GM19324 (cell line): ENCODE data around the gene CCDC197.

Experiments used
- ATAC-seq: cut with Tn5 transposase; IDR thresholded peaks from one replicate; pipeline ENCODE4 v1.9.1; 2021; ENCODE audit warnings: mild to moderate bottlenecking, moderate library complexity; ENCODE audit not compliant: unreplicated experiment, low FRiP score

Gene CCDC197

DNA sequence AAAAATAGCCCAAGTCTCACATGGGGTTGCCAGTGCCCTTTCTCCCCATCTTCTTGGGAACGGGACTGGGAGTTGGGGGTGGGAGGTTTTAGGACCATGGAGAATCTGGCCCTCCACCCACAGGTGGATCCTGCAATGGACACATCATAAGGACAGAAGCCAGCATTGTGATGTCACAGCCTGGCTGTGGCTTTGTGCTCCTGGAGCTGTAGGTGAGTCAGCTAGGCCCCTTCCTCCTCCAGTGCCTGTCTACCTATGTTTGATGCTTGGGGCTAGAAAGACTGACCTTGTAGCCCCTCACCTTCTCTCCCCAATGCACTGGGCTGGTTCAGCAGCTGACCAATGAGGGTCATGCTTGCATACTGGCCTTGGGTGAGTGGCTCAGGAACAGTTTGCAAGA is at the start of gene CCDC197:
Gene CCDC197, plus strand, starts transcription at position 220 of the 400 bp plus-strand sequence. CDS start 831 bp downstream, outside the sequence.
- ATAC-seq, result no peak

DNA sequence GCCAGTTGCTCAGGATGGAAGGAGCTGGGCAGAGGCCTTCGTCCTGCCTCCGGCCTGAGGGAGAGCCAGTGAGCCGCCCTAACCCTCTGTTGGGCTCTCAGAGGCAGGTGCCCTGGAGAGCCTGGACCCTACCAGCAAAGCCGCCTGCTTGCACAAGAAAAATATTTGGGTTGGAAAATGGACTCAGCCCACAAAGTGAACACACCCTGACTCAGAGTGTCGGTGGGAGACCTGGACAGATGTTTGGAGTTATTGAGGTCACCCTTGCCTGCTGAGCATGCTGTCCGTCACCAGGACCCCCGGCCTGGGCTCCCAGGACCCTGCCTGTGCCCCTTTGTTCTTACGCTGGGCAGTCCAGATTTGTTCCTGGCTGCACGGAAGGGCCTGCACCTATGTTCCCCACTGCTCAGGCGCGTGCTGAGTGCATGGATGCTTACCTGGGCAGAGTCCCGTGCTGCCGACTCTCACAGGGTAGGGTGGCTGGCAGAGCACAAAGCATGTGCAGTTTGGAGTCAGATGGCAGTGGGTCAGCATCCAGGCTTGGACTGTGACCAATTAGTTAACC is 47.5 kb upstream of the CCDC197 start:
- no peak for ATAC-seq

DNA sequence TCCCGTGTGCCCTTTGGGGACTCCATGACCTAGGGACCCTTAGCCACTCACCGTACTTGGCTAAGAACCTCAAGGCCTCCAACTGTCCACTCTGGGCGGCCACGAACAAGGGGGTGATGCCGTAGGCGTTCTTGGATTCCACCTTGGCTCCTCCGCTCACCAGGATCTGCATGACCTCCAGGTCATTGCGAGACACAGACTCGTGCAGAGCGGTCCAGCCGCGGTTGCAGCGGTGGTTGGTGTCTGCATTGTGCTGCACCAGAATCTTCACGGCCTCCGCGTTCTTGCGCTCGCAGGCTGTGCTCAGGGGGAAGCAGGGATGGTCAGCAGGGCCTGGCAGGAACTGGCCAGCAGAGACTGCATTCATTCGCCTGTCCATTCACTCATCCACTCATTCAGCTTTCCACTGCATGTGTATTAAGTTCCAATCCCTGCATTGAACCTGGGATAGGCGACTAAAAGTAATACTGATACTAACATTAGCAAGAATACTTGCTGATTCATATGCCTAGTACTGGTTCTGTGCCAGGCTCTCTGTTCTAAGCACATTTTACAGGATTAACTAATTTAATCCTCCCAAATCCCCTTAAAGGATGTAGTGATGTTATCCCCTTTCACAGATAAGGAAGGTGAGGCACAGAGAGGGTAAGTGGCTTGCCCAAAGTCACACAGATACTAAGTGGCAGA is 46.0 kb upstream of the CCDC197 start:
- ATAC-seq, result no peak

DNA sequence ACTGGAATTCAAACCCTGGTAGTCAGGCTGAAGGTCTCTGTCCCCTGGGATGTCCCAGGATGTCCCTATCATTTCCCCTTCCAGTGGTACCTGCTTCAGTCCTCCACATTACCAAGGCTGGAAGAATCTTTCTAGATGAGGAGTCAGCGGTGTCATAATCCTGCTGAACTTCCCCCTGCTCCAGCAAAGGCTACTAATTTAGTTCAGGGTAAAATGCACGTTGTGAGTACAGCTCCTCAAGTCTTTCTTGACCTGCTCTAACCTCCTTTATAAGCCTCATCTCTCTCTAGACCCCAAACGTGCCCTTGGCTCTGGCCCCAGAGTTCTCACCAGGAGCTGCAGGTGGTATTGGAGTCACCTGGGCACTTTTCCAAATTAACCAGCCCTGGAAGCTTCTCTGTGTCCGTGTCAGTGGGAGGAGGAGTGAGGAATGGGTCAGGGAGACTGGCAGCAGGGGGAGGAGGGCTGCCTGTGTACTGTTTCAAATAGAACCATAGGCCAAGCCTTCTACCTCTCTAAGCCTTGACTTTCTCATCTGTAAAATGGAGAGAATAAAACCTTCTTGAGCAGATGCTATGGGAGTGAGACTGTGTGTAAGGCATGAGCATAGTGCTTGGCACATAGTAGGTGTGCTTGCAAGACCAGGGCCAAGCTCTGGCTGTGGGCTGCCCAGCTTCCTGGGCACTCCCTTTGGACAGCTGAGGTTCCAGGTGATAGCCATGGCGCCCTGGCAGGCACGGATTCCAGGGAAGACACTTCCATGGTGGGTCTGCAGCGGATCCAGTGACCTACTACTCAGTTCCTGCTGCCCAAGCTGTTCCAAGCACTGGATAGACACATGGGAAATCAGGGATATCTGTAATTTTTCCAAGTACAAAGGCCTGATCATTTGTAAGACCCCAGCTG is 45.2 kb upstream of the CCDC197 start:
- ATAC-seq, result no peak

DNA sequence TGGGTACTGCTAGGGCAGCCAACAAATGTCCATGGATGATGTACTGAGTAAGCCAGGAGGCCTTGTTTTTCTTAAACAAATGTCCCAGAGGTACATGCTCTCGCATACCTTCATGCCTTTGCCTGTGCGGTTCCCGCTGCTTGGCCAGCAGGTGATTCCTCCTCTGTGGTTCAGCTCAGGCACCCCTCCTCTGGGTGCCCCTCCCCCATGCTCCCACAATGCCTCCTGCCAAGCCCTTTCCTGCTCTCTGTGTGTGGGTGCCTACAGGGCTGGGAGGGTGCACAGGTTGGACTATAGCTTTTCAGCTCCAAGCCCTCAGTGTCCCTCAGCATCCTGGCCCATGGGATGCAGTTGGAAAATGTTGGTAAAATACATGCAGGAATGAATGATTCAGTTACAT is 44.3 kb upstream of the CCDC197 start:
- no peak for ATAC-seq

DNA sequence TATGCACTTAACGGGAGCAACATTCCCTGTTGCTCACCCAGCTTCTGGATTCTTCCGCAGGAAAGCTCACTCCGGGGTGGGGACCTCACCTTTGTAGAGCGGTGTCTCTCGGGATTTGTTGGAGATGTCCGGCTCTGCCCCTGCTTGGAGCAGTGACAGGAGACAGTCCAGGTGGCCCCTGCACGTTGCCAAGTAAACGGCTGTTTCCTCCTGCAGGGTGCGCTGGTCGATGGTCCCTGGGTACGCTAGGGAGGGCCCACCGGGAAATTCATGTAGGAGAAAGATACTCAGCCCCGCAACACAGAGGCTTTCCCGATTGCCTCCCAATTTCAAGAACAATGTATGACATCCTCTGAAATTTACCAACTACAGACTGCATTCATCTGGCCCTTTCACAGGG is 43.8 kb upstream of the CCDC197 start:
- ATAC-seq, result no peak

DNA sequence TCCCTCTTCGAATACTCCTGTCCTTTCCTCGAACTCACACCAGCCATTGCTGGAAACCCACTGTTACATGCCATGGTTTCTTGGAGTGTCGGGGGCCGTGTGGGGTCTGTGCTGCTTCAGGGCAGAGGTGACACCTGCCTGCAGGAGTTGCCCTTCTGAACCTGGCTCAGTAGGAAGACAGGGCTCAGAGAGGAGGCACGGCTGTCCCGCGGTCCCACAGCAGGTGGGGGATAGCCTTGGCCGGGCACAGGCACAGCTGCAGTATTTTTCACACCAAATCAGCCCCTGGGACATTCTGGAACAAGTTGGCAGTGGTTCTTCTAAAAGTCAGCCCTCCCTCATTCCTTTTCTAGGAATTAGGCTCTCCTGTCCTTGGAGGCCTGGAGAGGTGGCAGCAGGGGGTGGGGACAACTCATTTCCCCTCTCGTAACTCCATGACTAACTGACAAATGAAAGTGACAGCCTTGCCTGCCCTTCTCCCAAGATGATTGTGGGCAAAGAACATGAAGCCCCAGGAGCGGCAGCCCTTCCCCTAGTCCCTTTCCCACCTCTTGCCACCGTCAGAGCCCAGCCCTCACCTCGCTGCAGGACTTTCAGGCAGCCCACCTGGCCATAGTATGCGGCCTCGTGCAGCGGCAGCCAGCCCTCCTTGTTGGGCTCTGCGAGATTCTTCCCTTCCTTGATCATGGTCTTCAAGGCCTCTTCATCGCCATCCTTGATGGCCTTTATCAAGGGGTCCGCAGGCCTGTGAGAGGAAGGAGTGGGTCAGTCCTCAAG is 43.2 kb upstream of the CCDC197 start:
- no peak for ATAC-seq

DNA sequence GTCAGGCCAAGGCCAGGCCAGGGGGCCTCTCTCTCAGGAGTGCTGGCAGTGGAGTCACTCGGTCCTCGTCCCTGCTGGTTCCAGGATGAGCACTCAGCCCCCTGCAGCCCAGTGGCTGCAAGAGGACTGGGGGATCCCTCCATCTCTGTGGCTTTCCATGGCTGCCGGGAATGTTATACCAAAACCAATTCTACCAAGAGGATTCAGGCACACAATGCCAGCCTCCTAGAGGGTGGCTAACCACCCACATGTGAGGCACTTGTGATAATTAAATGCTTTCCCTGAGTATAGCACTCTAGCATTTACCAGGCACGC is 42.6 kb upstream of the CCDC197 start:
- no peak for ATAC-seq

DNA sequence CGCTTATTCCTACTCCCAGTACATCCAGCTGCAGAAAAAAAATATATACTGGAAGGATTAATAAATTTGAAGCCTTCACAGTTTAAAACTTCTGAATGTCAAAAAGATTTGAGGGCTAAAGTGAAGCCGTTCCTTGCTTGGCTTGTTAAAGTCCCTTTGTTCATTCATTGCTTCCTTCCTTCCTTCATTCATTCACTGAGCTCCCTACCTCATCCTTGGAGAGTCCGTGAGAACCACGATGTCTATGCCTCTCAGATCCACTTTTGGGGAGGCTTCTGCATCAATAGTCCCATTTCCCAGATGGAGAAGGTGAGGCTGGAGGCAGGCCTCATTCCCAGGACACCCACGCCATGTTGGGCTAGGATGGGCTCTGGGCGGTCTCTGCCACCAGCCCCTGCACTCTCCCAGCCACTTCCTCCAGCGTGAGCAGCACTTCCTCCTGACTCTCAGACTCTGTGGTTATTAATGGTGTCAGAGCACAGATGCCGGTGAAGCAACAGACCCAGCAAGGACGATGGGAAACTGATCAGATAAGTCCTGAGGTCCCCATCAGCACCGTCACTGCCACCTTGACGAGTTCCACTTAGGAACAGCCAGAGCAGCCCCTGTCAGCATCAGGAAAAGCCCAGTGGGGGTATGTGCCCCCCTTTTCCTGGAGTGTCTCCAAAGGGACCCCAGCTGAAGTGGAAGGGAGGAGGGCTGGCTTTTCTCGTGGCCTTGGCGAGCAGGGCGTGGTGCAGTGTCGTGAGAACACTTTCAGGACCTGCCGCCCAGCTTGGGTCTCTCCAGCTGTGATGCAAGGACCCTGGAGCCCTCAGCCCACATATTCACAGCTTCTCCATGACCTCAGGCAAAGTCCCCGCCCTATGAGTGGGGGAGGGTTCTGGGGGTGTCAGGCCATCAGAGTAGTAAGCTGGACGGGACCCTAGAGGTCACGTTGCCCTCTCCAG is 41.9 kb upstream of the CCDC197 start:
- ATAC-seq, result no peak

DNA sequence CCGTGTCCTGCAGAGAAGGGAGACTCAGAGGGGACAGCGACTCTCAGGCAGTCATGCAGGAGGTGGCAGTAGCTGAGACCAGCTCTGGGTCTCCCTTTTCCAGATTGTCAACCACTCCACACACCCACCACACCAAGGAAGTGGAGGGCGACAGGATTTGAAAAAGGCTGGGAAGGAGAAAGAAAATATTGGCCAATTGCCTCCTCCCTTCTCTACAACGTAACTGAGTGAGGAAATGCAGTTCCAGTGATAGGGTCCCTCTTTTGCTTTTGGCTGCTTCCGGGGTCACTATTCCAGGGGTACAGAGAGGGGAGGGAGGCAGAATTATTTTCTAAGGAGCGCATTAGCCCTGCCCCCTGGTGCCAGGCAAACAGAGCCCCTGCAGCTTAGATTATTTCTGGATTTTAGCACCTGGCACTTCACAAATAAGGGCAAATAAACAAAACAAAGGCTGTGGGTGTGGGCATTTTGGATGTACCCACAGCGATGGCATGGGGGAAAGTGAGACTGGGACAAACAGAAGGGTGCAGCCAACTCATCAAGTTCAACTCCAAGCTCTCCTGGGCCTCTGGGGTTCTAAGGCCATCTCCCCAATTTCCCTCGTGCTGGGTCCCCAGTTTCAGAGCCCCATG is 41.1 kb upstream of the CCDC197 start:
- no peak for ATAC-seq

DNA sequence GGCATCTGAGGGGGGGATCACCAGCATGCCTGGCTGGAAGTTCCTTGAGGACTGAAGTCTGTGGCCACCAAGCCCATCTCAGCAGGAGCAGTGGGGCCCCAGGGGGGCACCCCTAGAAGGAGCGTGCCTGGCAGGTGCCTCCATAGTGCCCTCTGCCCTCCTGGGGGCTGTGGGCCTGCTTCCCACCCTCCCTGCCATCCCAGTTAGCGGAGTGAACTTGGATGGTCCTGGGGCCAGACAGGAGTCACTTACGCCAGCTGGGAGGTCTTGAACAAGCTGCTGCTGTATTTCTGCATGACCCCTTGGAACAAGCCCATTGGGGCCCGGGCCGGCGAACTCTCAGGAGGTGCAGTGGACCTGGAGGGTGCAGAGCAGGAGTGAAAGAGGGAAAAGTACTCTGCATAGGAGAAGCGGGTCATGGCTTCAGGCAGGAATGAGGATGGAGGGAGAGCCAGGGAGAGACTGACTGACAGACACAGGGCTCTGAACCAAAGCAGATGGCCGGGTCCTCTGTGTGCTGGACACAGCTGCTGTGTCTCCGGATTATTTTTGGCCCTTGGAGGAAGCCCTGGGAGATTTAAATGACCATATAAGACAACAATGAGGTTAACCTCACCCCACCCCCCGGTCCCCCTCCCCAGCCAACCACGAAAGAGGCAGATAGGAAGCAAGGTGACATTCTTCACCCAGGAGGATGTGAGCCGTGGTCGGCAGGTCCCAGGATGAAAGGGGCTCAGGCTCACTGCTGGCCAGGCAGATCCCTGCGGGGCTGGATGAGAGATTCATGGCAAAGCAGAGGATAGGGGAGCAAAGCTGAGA is 40.4 kb upstream of the CCDC197 start:
- no peak for ATAC-seq

DNA sequence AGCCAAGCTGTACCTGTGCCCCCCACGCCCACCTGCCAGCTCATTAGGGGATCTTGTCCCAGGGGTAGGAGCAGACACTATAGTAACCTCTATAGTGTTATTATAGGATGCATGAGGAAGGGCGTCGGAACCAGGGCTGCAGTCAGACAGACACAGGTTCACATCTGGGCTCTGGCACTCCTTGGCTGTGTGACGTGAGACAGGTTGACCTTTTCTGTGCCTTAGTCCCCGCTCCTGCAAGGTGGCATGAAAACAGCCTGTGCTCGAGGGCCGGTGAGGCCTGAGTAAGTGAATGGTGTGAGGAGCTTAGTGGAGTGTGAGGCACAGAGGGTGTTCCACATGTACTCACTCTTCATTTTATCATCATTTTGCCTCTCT is 39.8 kb upstream of the CCDC197 start:
- no peak for ATAC-seq

DNA sequence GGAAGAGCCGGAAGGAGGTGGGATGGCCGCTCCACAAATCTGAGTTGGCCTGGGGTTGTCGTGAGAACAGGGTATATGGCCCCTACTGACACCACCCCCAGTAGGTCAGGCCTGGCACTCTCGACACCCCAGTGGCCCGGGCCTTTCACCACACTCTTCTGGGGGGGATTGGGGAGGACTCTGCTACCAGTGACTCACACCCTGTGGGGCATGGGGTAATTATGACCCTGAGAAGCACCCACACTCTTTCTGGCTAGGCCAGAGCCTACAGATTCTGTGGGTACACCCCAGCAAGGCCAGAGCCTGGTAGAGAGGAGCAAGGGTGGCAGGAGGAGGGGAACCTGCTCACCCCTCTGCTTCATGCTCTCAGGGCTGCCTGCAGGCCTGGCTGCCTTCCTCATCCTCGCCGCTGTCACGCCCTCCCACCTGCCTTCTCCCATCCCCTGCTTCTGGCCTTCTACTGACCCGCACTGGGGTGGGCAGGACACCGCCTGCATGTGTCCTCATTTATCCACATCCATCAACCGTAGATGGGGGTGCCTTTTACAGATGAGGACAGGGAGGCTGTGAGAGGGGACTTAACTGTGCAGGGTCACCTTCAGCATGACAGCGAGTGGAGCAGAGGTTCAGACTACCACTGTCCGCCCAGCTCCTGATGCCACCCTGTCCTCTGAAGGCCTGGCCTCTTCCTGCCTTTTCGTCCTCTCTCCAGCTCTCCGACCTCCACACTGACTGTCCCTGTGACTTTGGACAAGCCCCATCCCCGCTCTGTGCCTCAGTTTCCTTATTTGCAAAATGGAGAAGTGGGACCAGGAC is 39.1 kb upstream of the CCDC197 start:
- no peak for ATAC-seq

DNA sequence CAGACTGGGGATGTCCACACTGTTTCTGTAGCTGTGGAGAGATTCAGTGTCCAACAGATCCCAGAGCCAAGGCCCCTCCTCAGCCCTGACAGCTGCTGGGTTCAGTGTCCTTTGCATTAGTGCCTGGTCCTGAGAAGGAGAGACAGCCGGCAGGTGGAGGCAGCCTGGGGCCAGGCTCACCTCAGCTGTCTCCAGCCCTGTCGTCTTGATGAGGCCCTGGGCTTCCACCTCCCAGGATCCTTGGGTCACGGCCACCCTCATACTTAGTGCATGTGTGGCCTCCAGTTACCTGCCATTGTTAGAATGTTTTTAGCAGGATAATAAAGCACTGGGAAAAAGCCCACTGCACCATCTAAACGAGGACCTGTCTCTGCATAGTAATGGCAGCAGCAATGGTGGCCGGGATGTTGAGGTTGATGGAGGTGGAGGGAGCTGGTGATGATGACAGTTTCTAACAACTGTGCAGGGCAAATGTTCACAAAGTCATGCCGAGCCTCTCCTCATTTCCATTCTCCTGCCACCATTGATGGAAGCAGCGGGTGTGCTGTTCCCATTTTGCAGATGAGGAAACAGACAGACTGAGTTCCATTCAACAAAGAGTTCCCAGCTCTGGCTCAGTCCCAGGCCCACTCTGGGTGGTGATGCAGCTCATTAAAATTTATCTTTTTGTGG is 38.4 kb upstream of the CCDC197 start:
- ATAC-seq, result no peak

DNA sequence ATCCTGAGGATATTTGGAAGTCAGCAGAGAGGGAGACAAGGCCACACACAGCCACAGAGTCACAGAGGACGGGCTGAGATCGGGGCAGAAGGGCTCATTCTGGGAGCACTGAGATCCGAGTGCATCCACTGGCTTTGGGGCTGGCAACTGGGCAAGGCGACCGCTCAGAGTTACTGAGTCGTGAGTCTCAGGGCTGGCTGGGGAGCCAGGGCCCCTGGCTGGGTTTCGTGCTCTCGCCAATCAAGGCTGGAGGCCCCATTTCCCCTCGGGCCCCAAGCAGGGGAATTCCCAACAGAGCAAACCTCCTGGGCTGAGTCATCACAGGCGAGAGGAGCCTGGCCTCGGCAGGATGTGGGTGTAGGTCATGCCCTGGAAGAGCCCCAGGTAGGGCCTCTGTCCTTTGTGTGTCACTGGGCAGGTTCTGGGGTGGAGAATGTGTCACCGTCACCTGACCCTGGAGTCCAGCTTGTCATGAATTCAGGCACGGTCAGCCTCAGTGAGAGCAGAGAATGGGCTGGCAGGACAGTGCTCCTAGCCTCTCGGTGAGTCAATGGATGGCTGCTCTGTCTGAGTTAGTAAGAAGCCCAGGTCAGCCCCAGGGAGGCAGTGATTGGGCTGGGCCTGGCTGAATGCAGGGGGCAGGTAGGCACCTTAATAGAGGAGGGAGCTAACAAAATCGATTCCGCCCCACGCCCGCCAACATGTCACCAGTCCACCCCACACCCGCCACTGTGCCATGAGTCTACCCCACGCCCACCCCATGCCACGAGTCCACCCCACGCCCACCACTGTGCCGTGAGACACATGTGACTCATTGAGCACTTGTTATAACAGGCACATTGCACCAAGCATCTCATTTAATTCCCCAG is 37.6 kb upstream of the CCDC197 start:
- peak; percentile 67 for ATAC-seq

DNA sequence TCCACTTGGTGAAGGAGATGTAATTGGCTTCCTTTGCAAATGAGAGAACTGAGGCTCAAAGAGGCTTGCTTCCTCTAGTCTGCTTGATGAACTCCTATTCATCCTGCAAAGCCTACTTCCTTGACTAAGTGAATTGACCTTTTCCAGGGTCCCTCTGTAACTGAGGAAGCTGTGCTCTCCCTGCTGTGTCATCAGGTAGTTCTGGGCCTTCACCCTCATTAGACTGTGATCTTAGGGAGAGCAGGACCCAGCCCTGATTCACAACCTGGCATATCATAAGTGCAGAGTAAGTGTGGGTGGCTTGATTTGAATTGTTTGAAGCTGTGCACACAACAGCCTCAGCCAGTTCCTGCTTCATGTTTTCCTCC is 37.0 kb upstream of the CCDC197 start:
- no peak for ATAC-seq
